ENCODE results near the gene DHX16.

DNA sequence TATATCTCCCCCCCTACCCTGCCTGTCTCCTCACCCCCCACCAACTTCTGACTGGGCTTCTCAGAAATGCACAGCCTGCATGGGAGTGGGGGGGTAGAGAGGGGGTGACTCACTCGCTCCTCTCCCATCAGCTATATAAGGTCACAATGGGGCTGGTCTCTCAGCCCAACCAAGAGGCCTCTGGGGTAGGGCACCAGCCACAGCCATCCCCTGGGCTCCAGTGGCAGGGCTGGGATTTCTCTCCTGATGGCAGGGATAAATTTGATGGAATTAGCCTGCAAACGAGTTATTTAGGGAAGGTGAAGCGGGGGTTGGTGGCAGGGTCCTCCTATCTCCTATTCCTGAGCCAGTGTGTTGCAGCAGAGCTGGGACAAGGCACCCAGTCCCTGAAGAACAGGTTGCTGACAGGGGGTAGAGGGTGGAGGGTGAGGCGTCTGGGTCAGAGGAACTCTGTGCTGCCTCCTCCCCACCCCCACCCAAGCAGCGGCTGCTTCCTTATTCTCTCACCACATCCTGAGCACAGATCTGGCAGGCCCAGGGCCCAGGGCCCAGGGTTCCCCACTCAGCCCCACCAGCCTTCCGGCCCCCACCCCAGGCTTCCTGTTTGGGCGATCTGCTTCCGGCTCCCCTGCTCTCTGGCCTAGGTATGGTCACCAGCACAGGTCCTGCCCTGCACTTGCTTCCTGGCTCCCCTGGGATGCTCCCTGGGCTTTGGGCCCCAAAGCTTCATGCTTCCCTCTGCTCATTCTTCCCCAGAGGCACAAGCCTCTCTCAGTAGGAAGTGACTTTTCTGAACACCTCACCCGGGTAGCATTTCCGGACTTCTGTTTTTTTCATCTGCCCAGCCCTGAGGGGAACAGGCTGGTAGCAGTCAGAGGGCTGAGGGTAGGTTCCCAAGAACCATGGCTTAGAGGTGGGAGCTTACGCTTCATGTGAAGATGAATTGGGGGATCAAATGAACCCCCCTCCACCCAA lies 9.6 kb upstream of the DHX16 start:
- TF ChIP-seq, protein P1, sequence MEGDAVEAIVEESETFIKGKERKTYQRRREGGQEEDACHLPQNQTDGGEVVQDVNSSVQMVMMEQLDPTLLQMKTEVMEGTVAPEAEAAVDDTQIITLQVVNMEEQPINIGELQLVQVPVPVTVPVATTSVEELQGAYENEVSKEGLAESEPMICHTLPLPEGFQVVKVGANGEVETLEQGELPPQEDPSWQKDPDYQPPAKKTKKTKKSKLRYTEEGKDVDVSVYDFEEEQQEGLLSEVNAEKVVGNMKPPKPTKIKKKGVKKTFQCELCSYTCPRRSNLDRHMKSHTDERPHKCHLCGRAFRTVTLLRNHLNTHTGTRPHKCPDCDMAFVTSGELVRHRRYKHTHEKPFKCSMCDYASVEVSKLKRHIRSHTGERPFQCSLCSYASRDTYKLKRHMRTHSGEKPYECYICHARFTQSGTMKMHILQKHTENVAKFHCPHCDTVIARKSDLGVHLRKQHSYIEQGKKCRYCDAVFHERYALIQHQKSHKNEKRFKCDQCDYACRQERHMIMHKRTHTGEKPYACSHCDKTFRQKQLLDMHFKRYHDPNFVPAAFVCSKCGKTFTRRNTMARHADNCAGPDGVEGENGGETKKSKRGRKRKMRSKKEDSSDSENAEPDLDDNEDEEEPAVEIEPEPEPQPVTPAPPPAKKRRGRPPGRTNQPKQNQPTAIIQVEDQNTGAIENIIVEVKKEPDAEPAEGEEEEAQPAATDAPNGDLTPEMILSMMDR (IDR thresholded peaks at IDR 0.05), result no peak
- TF ChIP-seq POLR2A (IDR thresholded peaks at IDR 0.05), result peak in 2 of 4 donors; percentile 34 to 65

Measured in upper lobe of left lung (tissue), 4 donors.